HG02970 (cell line): ENCODE results near the gene KLHL26.

Experiments used
- ATAC-seq: cut with Tn5 transposase; IDR thresholded peaks from one replicate; pipeline ENCODE4 v1.9.1; 2021; ENCODE audit warnings: mild to moderate bottlenecking, moderate library complexity, moderate number of reproducible peaks; ENCODE audit not compliant: unreplicated experiment, low FRiP score

Gene KLHL26

GRCh38 chr19:18710996-18711751 is 74.3 kb downstream of the KLHL26 start:
- ATAC-seq, result no peak

GRCh38 chr19:18711893-18712292 is 75.1 kb downstream of the KLHL26 start:
- no peak for ATAC-seq

GRCh38 chr19:18712981-18713380 is 76.2 kb downstream of the KLHL26 start:
- no peak for ATAC-seq

GRCh38 chr19:18713550-18714117 is 76.8 kb downstream of the KLHL26 start:
- ATAC-seq, result no peak

GRCh38 chr19:18715416-18715815 is 78.6 kb downstream of the KLHL26 start:
- no peak for ATAC-seq

GRCh38 chr19:18716857-18717256 is 80.0 kb downstream of the KLHL26 start:
- no peak for ATAC-seq

- ATAC-seq, result no peak
Measured at GRCh38 chr19:18717601-18718000, 80.8 kb downstream of the KLHL26 start.

GRCh38 chr19:18718015-18718526 is 81.2 kb downstream of the KLHL26 start:
- no peak for ATAC-seq

- no peak for ATAC-seq
Measured at GRCh38 chr19:18718846-18719458, 82.1 kb downstream of the KLHL26 start.

- no peak for ATAC-seq
Measured at GRCh38 chr19:18719541-18719940, 82.7 kb downstream of the KLHL26 start.
